ENCODE data around the gene CAMK2N2.

DNA sequence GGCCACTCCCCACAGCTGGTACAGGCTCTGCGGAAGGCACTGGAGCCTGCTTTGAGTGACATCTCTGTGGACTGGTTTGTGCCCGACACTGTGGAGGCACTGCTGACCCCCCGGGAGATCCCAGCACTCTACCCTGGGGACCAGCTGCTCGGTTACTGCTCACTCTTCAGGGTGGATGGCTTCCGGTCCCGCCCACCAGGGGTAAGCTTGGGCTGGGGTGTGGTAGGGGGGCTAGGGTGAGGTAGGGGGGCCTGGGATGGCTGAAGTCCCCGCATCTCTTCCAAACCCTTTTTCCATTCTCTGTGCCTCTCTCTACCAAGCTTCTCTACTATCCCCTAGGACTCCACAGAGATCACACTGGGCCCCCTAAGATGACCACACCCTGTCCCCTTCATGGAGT lies 24.1 kb downstream of the CAMK2N2 start:
- TF ChIP-seq, protein P1, sequence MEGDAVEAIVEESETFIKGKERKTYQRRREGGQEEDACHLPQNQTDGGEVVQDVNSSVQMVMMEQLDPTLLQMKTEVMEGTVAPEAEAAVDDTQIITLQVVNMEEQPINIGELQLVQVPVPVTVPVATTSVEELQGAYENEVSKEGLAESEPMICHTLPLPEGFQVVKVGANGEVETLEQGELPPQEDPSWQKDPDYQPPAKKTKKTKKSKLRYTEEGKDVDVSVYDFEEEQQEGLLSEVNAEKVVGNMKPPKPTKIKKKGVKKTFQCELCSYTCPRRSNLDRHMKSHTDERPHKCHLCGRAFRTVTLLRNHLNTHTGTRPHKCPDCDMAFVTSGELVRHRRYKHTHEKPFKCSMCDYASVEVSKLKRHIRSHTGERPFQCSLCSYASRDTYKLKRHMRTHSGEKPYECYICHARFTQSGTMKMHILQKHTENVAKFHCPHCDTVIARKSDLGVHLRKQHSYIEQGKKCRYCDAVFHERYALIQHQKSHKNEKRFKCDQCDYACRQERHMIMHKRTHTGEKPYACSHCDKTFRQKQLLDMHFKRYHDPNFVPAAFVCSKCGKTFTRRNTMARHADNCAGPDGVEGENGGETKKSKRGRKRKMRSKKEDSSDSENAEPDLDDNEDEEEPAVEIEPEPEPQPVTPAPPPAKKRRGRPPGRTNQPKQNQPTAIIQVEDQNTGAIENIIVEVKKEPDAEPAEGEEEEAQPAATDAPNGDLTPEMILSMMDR (IDR thresholded peaks at IDR 0.05), result no peak
- TF ChIP-seq POLR2A (IDR thresholded peaks at IDR 0.05), result no peak
